Measurements from ENCODE around the gene FUZ.

The FUZ gene

DNA sequence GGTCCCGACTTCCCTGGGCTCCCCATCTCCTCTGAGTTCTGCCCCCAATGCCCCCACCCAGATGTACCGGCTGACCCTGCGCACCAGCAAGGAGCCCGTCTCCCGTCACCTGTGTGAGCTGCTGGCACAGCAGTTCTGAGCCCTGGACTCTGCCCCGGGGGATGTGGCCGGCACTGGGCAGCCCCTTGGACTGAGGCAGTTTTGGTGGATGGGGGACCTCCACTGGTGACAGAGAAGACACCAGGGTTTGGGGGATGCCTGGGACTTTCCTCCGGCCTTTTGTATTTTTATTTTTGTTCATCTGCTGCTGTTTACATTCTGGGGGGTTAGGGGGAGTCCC is 6.5 kb downstream of the FUZ start:
- TF ChIP-seq, protein P1, sequence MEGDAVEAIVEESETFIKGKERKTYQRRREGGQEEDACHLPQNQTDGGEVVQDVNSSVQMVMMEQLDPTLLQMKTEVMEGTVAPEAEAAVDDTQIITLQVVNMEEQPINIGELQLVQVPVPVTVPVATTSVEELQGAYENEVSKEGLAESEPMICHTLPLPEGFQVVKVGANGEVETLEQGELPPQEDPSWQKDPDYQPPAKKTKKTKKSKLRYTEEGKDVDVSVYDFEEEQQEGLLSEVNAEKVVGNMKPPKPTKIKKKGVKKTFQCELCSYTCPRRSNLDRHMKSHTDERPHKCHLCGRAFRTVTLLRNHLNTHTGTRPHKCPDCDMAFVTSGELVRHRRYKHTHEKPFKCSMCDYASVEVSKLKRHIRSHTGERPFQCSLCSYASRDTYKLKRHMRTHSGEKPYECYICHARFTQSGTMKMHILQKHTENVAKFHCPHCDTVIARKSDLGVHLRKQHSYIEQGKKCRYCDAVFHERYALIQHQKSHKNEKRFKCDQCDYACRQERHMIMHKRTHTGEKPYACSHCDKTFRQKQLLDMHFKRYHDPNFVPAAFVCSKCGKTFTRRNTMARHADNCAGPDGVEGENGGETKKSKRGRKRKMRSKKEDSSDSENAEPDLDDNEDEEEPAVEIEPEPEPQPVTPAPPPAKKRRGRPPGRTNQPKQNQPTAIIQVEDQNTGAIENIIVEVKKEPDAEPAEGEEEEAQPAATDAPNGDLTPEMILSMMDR (IDR thresholded peaks at IDR 0.05) = no peak

DNA sequence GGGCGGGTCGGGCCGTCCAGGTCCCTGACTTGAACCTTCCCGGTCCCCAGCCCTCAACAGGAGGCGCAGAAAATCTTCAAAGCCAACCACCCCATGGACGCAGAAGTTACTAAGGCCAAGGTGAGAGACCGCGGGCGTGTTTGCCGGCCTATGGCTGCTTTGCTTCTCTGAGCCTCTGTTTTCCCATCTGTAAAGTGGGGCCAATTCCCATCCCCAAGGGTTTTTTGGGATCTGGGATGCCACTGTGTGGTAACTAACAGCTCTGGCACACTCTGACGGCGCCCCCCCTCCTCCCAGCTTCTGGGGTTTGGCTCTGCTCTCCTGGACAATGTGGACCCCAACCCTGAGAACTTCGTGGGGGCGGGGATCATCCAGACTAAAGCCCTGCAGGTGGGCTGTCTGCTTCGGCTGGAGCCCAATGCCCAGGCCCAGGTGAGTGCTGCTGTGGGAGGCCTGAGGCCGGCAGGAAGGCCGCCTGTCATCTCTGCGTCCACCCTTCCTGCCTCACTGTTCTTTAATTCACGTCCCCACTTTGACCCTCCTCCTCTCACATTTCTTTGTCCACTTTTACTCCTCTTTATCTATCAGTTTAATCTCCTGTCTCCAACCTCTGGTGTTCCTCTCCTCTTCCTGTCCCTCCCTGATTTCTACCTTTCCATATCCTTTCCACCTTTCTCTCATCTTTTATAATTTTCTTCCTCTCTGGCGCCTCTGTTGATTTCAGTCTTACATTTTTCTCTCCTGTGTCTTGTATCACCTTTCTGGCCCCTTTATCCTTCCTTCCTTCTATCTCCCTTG is 7.1 kb downstream of the FUZ start:
- TF ChIP-seq, protein P1 (IDR thresholded peaks at IDR 0.05) = no peak

- TF ChIP-seq, protein P1 (IDR thresholded peaks at IDR 0.05) = no peak
These were observed 9.6 kb downstream of the FUZ start for GRCh38 chr19:49803529-49803856.

DNA sequence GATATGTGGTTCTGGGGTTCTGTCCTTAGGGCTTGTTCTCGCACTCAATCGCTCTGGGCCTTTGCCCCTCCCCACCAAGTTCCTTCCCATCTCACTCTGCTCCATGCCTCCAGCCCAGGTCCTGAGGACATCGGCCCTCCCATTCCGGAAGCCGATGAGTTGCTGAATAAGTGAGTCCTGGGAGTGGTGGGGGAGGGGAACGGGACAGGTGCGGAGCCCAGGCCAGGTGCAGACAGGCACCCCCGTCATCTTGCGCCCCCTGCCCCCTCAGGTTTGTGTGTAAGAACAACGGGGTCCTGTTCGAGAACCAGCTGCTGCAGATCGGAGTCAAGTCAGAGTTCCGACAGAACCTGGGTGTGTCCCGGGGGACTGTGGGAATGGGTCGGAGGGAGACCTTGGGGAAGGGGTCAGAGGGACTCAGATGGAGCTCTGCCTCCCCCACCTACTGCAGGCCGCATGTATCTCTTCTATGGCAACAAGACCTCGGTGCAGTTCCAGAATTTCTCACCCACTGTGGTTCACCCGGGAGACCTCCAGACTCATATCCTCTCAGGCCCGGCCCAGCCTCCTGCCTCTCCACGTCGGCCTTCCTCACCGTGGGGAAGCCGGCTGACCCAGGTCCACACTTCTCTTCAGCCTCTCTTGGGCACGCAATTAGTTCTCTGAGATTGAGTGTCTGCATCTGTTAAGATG is 10.1 kb downstream of the FUZ start:
- TF ChIP-seq, protein P1 (IDR thresholded peaks at IDR 0.05) = no peak

GRCh38 chr19:49801966-49802661 is 11.0 kb downstream of the FUZ start:
- TF ChIP-seq, protein P1 (IDR thresholded peaks at IDR 0.05) = no peak

DNA sequence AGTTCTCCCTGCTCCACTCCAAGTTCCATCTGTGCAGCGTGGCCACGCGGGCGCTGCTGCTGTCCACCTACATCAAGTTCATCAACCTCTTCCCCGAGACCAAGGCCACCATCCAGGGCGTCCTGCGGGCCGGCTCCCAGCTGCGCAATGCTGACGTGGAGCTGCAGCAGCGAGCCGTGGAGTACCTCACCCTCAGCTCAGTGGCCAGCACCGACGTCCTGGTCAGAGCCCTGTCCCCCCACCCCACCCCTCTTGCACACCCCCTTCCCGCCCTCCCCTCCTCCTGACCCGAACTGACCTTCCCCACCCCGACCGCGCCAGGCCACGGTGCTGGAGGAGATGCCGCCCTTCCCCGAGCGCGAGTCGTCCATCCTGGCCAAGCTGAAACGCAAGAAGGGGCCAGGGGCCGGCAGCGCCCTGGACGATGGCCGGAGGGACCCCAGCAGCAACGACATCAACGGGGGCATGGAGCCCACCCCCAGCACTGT is 11.6 kb downstream of the FUZ start:
- TF ChIP-seq, protein P1 (IDR thresholded peaks at IDR 0.05) = no peak

- TF ChIP-seq, protein P1 (IDR thresholded peaks at IDR 0.05) = no peak
These were observed 12.3 kb downstream of the FUZ start for GRCh38 chr19:49800771-49801170.

Measured in LNCAP (cell line).